Caco-2 (cell line): ENCODE data around the gene PCNX4. TPM values are rescaled to one million over a fixed set of nuclear protein-coding genes. Genes with fewer than 3 reads are reported as not detected.

Experiments used
- BruUV-seq: library from RNA; stranded (reverse); fragments of 400-500 nt; replicated peaks from 2 replicates; lab custom pipeline; 2021; lab: Mats Ljungman, UMichigan
- CTCF ChIA-PET: fragments of 300-600 bp; sonication (Branson Sonifier 250); formaldehyde crosslinking; loops from one replicate; lab custom pipeline; 2022; ENCODE audit warnings: antibody characterized with exemption; lab: Charles Lee
- POLR2A ChIA-PET: fragments of 300-600 bp; sonication (Branson Sonifier 250); formaldehyde crosslinking; loops from one replicate; lab custom pipeline; 2022; ENCODE audit warnings: antibody characterized with exemption; lab: Charles Lee
- DNase-seq, 2 experiments: peaks; one replicate each; pipeline versions ENCODE4 v3.0.0 to v3.0.0-alpha.2; 2020 to 2022
- H3K27me3 ChIP-seq: replicated peaks from 2 replicates; pipeline ENCODE4 v1.6.0; 2011; ENCODE audit warnings: low read length; ENCODE audit not compliant: control insufficient read depth, insufficient read depth
- H3K36me3 ChIP-seq: 2 replicates; pipeline ENCODE4 v1.5.1; 2011; ENCODE audit warnings: low read length; ENCODE audit not compliant: control insufficient read depth, insufficient read depth
- H3K4me1 ChIP-seq: fragments of 250-450 bp; sonication (Bioruptor Pico); 2 replicates; pipeline ENCODE4 v1.5.1; 2020; ENCODE audit warnings: mild to moderate bottlenecking
- H3K4me3 ChIP-seq: 2 replicates; pipeline ENCODE4 v1.5.1; 2011; ENCODE audit warnings: low read depth, mild to moderate bottlenecking, control low read depth, low read length
- H3K9me3 ChIP-seq: fragments of 250-450 bp; sonication (Bioruptor Pico); 2 replicates; pipeline ENCODE4 v1.5.1; 2020; ENCODE audit warnings: mild to moderate bottlenecking, moderate library complexity
- H3K27ac Mint-ChIP-seq: one replicate; pipeline ENCODE4 v1.8.0; 2022; ENCODE audit warnings: mixed read lengths; ENCODE audit not compliant: unreplicated experiment
- H3K27me3 Mint-ChIP-seq: one replicate; pipeline ENCODE4 v1.8.0; 2022; ENCODE audit warnings: mixed read lengths; ENCODE audit not compliant: insufficient read depth, unreplicated experiment
- H3K36me3 Mint-ChIP-seq: one replicate; pipeline ENCODE4 v1.8.0; 2022; ENCODE audit warnings: mild to moderate bottlenecking, mixed read lengths; ENCODE audit not compliant: insufficient read depth, unreplicated experiment
- H3K4me1 Mint-ChIP-seq: one replicate; pipeline ENCODE4 v1.8.0; 2022; ENCODE audit warnings: low read depth, mixed read lengths; ENCODE audit not compliant: unreplicated experiment
- H3K4me3 Mint-ChIP-seq: one replicate; pipeline ENCODE4 v1.8.0; 2022; ENCODE audit warnings: mild to moderate bottlenecking, moderate library complexity, mixed read lengths; ENCODE audit not compliant: unreplicated experiment
- H3K9me3 Mint-ChIP-seq: one replicate; pipeline ENCODE4 v1.8.0; 2022; ENCODE audit warnings: mixed read lengths; ENCODE audit not compliant: unreplicated experiment
- CTCF ChIP-seq, 2 experiments: fragments of 200-600 bp in 1 of 2; IDR thresholded peaks; 1 replicate in 1 of 2; 2 replicates in 1 of 2; pipeline versions ENCODE4 v1.5.1 to v1.8.0; 2011 to 2022; ENCODE audit warnings: antibody characterized with exemption in 1 of 2, control low read depth in 1 of 2, inconsistent platforms in 1 of 2, low read depth in 1 of 2, low read length in 1 of 2, mild to moderate bottlenecking in 1 of 2, moderate library complexity in 1 of 2; ENCODE audit not compliant: insufficient read depth in 1 of 2, severe bottlenecking in 1 of 2, unreplicated experiment in 1 of 2
- intact Hi-C: fragments of 100-400 bp; cut with micrococcal nuclease; formaldehyde crosslinking; loops from one replicate; pipeline ENCODE4 v1.10.0; 2022; ENCODE audit not compliant: unreplicated experiment
- total RNA-seq: library from RNA; stranded (reverse); gene quantifications from 2 replicates; pipeline ENCODE4 v1.2.3, GENCODE V29; 2022

PCNX4 gene
- total RNA-seq, 1 experiment from 2014 or later: 72.7 TPM

DNA sequence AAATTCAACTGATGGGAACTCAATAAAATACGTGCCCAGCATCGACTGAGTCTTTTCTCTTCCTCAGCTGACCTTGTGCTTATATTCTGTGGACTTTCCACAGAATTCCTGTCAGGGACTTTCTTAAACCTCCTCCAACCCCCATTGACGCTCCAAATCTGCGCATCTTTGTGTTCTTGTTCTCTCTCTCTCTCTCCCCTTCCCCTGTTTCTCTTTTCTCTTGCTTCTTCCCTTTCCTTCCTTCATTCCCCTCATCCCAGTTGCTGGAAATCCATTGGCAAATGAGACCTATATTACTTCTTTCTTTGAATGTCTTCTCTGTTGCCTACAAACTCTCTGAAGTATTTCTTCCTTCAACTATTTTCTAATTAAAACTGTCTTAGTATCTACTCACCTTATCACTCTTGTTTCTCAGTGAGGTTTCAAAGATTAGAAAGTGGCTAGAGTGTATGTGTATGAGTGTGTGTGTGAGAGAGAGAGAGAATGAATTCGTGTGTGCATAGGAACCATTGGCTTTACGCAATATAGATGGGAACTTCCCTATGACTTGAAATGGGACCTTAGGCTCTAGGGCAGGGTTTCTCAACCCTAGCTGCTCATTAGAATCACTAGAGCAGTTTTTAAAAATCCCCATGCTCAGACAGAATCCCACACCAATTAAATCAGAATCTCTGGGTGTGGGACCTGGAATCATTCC, 115.3 kb downstream of the PCNX4 start:
- Histone ChIP-seq H3K4me1 (no peaks in the 10 kb centered on the region), H3K36me3 (no peaks in the 10 kb centered on the region), H3K4me3 (no peak overlapping the region), H3K9me3 (no peaks in the 10 kb centered on the region), H3K27me3 (no peaks in the 10 kb centered on the region; the same call in 1 of the 2 replicates)
- no peak for DNase-seq
- no peaks in the 10 kb centered on the region for H3K4me1 Mint-ChIP-seq
- H3K9me3 Mint-ChIP-seq: no peaks in the 10 kb centered on the region
- POLR2A ChIA-PET: no interaction called here
- BruUV-seq: no TSS peak
- TF ChIP-seq CTCF (IDR thresholded peaks at IDR 0.05; ENCODE audit: insufficient read depth in 1 of 2, low read depth in 1 of 2, low read length in 1 of 2, severe bottlenecking in 1 of 2, unreplicated experiment in 1 of 2): no peak
- H3K27ac Mint-ChIP-seq: no peak overlapping the region
- H3K36me3 Mint-ChIP-seq: no peaks in the 10 kb centered on the region
- CTCF ChIA-PET: no interaction called here
- H3K27me3 Mint-ChIP-seq: peaks cover 27% of the 10 kb centered on the region
- intact Hi-C loops: loop anchor here (5.0 kb wide), 1 partner anchor 280 kb away; the partner anchor contains the start of gene C14orf39
- no peak overlapping the region for H3K4me3 Mint-ChIP-seq

DNA sequence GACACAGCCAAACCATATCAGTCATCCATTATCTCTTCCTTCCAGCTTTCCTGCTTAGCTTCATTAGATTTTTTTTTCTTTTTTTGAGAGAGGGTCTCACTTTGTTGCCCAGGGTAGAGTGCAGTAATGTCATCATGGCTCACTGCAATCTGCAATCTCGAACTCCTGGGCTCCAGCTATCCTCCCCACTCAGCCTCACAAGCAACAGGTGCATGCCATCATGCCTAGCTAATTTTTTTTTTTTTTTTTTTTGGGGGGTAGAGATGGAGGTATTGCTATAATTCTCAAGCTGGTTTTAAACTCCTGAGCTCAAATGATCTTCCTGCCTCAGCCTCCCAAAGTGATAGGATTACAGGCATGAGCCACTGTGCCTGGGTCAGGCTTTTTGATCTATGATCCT, 119.0 kb downstream of the PCNX4 start:
- no peaks in the 10 kb centered on the region for H3K9me3 ChIP-seq
- no peaks in the 10 kb centered on the region for H3K9me3 Mint-ChIP-seq
- no peak for TF ChIP-seq CTCF (IDR thresholded peaks at IDR 0.05; ENCODE audit: insufficient read depth in 1 of 2, low read depth in 1 of 2, low read length in 1 of 2, severe bottlenecking in 1 of 2, unreplicated experiment in 1 of 2)
- DNase-seq: no peak
- intact Hi-C loops: no loop called here
- no TSS peak for BruUV-seq
- H3K4me3 Mint-ChIP-seq: no peak overlapping the region
- no peaks in the 10 kb centered on the region for H3K27me3 ChIP-seq
- H3K4me1 Mint-ChIP-seq: no peaks in the 10 kb centered on the region
- H3K36me3 Mint-ChIP-seq: no peaks in the 10 kb centered on the region
- H3K4me3 ChIP-seq: no peak overlapping the region
- H3K36me3 ChIP-seq: no peaks in the 10 kb centered on the region
- CTCF ChIA-PET: no interaction called here
- no peaks in the 10 kb centered on the region for H3K4me1 ChIP-seq
- POLR2A ChIA-PET: no interaction called here
- no peak overlapping the region for H3K27ac Mint-ChIP-seq
- H3K27me3 Mint-ChIP-seq: peaks cover 17% of the 10 kb centered on the region

- no peaks in the 10 kb centered on the region for H3K9me3 Mint-ChIP-seq
- TF ChIP-seq CTCF (IDR thresholded peaks at IDR 0.05; ENCODE audit: insufficient read depth in 1 of 2, low read depth in 1 of 2, low read length in 1 of 2, severe bottlenecking in 1 of 2, unreplicated experiment in 1 of 2): no peak
- BruUV-seq: no TSS peak
- H3K27ac Mint-ChIP-seq: no peak overlapping the region
- Histone ChIP-seq H3K27me3 (no peaks in the 10 kb centered on the region), H3K36me3 (no peaks in the 10 kb centered on the region), H3K4me1 (no peaks in the 10 kb centered on the region), H3K9me3 (no peaks in the 10 kb centered on the region), H3K4me3 (no peak overlapping the region)
- peaks cover 14% of the 10 kb centered on the region for H3K27me3 Mint-ChIP-seq
- H3K36me3 Mint-ChIP-seq: no peaks in the 10 kb centered on the region
- intact Hi-C loops: no loop called here
- no peak for DNase-seq
- ChIA-PET CTCF (no interaction called here), POLR2A (no interaction called here)
- no peak overlapping the region for H3K4me3 Mint-ChIP-seq
- no peaks in the 10 kb centered on the region for H3K4me1 Mint-ChIP-seq
These were observed 119.4 kb downstream of the PCNX4 start for GRCh38 chr14:60211153-60211552.
